Measurements from ENCODE around the gene TNFSF10. TPM values are rescaled to one million over a fixed set of nuclear protein-coding genes. Genes with fewer than 3 reads are reported as not detected.

Gene TNFSF10
- total and polyA plus RNA-seq, 2 experiments from 2014 or later = 13.0 to 21.3 TPM

DNA sequence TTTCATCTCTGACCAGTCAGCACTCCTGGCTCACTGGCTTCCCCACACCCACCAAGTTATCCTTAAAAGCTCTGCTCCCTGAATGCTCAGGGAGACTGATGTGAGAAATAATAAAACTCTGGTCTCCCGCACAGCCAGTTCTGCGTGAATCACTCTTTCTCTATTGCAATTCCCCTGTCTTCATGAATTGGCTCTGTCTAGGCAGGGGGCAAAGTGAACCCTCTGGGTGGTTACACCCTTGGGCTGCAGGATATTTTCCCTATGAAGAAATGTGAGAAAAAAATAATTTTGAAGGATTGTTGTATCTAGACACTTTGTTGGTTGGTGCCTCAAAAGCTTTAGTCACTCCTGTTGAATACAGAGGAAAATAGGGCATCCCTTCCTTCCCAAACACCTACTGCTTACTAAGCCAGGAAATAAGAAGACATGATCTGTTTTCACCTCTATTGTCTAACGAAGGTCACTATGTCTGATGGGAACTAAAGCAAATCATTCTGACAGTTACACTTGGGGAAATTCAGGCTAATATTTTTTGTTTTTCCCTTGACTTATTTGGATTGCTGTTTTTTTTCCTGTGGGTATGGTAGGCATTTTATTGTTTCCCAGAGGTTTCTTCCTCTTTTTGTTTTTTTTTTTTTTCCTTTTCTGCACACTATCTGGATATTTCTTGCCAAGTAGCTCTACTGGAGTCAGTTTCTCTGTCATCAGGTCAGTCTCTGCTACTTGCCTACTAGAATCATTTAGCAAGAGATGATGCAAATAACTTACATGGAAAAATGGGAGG is 15.3 kb upstream of the TNFSF10 start:
- H3K36me3 ChIP-seq (replicated peaks; ENCODE audit: insufficient read depth, low read depth) = no peaks in the 10 kb centered on the region
- no peak for DNase-seq (ENCODE audit: low spot score)
- H3K27ac ChIP-seq = no peak overlapping the region
- WGBS (ENCODE audit: low lambda C conversion rate, missing lambda C conversion rate) = 93% methylated on average over 3 of the region's 3 CpGs
- no peaks in the 10 kb centered on the region for H3K9me2 ChIP-seq (replicated peaks; ENCODE audit: insufficient read depth)
- no peak overlapping the region for H2AFZ ChIP-seq
- no peak overlapping the region for H3K4me2 ChIP-seq
- no peaks in the 10 kb centered on the region for H3K79me2 ChIP-seq
- no peaks in the 10 kb centered on the region for H3K4me1 ChIP-seq (ENCODE audit: insufficient read depth)
- TF ChIP-seq CTCF (IDR thresholded peaks at IDR 0.05; ENCODE audit: poor library complexity) = no peak
- no peak for TF ChIP-seq EZH2 (IDR thresholded peaks at IDR 0.05; ENCODE audit: borderline replicate concordance)
- TF ChIP-seq EZH2phosphoT487 (IDR thresholded peaks at IDR 0.05; ENCODE audit: low read depth, severe bottlenecking, unreplicated experiment) = no peak
- H4K20me1 ChIP-seq (ENCODE audit: insufficient read depth, poor library complexity, severe bottlenecking) = no peaks in the 10 kb centered on the region
- H3K4me3 ChIP-seq = no peak overlapping the region
- H3K27me3 ChIP-seq = no peaks in the 10 kb centered on the region
- H3K9me3 ChIP-seq (ENCODE audit: low read depth) = no peaks in the 10 kb centered on the region

- WGBS (ENCODE audit: low lambda C conversion rate, missing lambda C conversion rate) = 90% methylated on average over 3 of the region's 3 CpGs
- Histone ChIP-seq H2AFZ (no peak overlapping the region), H3K27me3 (no peaks in the 10 kb centered on the region), H3K4me3 (no peak overlapping the region), H3K9me2 (replicated peaks; ENCODE audit: insufficient read depth) (no peaks in the 10 kb centered on the region), H3K27ac (no peak overlapping the region), H3K79me2 (no peaks in the 10 kb centered on the region), H3K9me3 (ENCODE audit: low read depth) (no peaks in the 10 kb centered on the region), H3K4me2 (no peak overlapping the region), H3K36me3 (replicated peaks; ENCODE audit: insufficient read depth, low read depth) (no peaks in the 10 kb centered on the region), H3K4me1 (ENCODE audit: insufficient read depth) (no peaks in the 10 kb centered on the region), H4K20me1 (ENCODE audit: insufficient read depth, poor library complexity, severe bottlenecking) (no peaks in the 10 kb centered on the region)
- no peak for DNase-seq (ENCODE audit: low spot score)
- no peak for TF ChIP-seq CTCF (IDR thresholded peaks at IDR 0.05; ENCODE audit: poor library complexity)
- TF ChIP-seq EZH2 (IDR thresholded peaks at IDR 0.05; ENCODE audit: borderline replicate concordance) = no peak
- TF ChIP-seq EZH2phosphoT487 (IDR thresholded peaks at IDR 0.05; ENCODE audit: low read depth, severe bottlenecking, unreplicated experiment) = no peak
These were observed 14.4 kb upstream of the TNFSF10 start for GRCh38 chr3:172537507-172538158.

GRCh38 chr3:172536993-172537419 is 13.8 kb upstream of the TNFSF10 start:
- Histone ChIP-seq H3K79me2 (no peaks in the 10 kb centered on the region), H3K9me3 (ENCODE audit: low read depth) (no peaks in the 10 kb centered on the region), H3K27me3 (no peaks in the 10 kb centered on the region), H2AFZ (no peak overlapping the region), H4K20me1 (ENCODE audit: insufficient read depth, poor library complexity, severe bottlenecking) (no peaks in the 10 kb centered on the region), H3K36me3 (replicated peaks; ENCODE audit: insufficient read depth, low read depth) (no peaks in the 10 kb centered on the region), H3K27ac (no peak overlapping the region), H3K4me3 (no peak overlapping the region), H3K4me1 (ENCODE audit: insufficient read depth) (no peaks in the 10 kb centered on the region), H3K4me2 (no peak overlapping the region), H3K9me2 (replicated peaks; ENCODE audit: insufficient read depth) (no peaks in the 10 kb centered on the region)
- 95% methylated on average over 5 of the region's 5 CpGs for WGBS (ENCODE audit: low lambda C conversion rate, missing lambda C conversion rate)
- TF ChIP-seq CTCF (IDR thresholded peaks at IDR 0.05; ENCODE audit: poor library complexity) = no peak
- no peak for TF ChIP-seq EZH2phosphoT487 (IDR thresholded peaks at IDR 0.05; ENCODE audit: low read depth, severe bottlenecking, unreplicated experiment)
- TF ChIP-seq EZH2 (IDR thresholded peaks at IDR 0.05; ENCODE audit: borderline replicate concordance) = no peak
- DNase-seq (ENCODE audit: low spot score) = no peak

All from hepatocyte (in vitro differentiated cells).